Ishikawa (cell line): ENCODE data around the gene FHIT.

Experiments used
- CEBPB ChIP-seq: IDR thresholded peaks from 2 replicates; pipeline ENCODE4 v1.6.1; 2012
- CREB1 ChIP-seq: IDR thresholded peaks from 2 replicates; pipeline ENCODE4 v1.6.1; 2012; ENCODE audit warnings: low read depth
- EGR1 ChIP-seq: IDR thresholded peaks from 2 replicates; pipeline ENCODE4 v1.6.1; 2012
- EP300 ChIP-seq: IDR thresholded peaks from 2 replicates; pipeline ENCODE4 v1.6.1; 2012; ENCODE audit warnings: borderline replicate concordance
- FOXM1 ChIP-seq: IDR thresholded peaks from 2 replicates; pipeline ENCODE4 v1.6.1; 2012; ENCODE audit warnings: low read depth, borderline replicate concordance
- MAX ChIP-seq: IDR thresholded peaks from 2 replicates; pipeline ENCODE4 v1.6.1; 2012
- NFIC ChIP-seq: IDR thresholded peaks from 2 replicates; pipeline ENCODE4 v1.6.1; 2012
- RAD21 ChIP-seq: IDR thresholded peaks from 2 replicates; pipeline ENCODE4 v1.6.1; 2012; ENCODE audit warnings: low read depth
- REST ChIP-seq: IDR thresholded peaks from 2 replicates; pipeline ENCODE4 v1.6.1; 2012; ENCODE audit warnings: low read depth, mild to moderate bottlenecking
- TAF1 ChIP-seq: IDR thresholded peaks from 2 replicates; pipeline ENCODE4 v1.6.1; 2012; ENCODE audit warnings: low read depth, mild to moderate bottlenecking
- TCF12 ChIP-seq: IDR thresholded peaks from 2 replicates; pipeline ENCODE4 v1.6.1; 2012; ENCODE audit warnings: low read depth
- TEAD4 ChIP-seq: IDR thresholded peaks from 2 replicates; pipeline ENCODE4 v1.6.1; 2012
- USF1 ChIP-seq: IDR thresholded peaks from 2 replicates; pipeline ENCODE4 v1.6.1; 2012
- YY1 ChIP-seq: IDR thresholded peaks from 2 replicates; pipeline ENCODE4 v1.6.1; 2012; ENCODE audit warnings: low read depth
- ZBTB7A ChIP-seq: IDR thresholded peaks from 2 replicates; pipeline ENCODE4 v1.6.1; 2012; ENCODE audit warnings: low read depth

FHIT gene

GRCh38 chr3:60448696-60449095 lies 802.6 kb downstream of the FHIT start:
- TF ChIP-seq CREB1, result no peak
- TF ChIP-seq ZBTB7A, result no peak
- no peak for TF ChIP-seq YY1
- TF ChIP-seq REST, result no peak
- TF ChIP-seq EGR1, result no peak
- TF ChIP-seq FOXM1, result no peak
- TF ChIP-seq USF1, result no peak
- TF ChIP-seq EP300, result no peak
- no peak for TF ChIP-seq TAF1
- TF ChIP-seq RAD21, result no peak
- TF ChIP-seq CEBPB, result no peak
- no peak for TF ChIP-seq MAX
- TF ChIP-seq TCF12, result no peak
- no peak for TF ChIP-seq NFIC
- TF ChIP-seq TEAD4, result no peak

GRCh38 chr3:60445446-60445845 lies 805.8 kb downstream of the FHIT start:
- no peak for TF ChIP-seq YY1
- no peak for TF ChIP-seq TAF1
- TF ChIP-seq EGR1, result no peak
- TF ChIP-seq MAX, result no peak
- TF ChIP-seq EP300, result no peak
- TF ChIP-seq TEAD4, result no peak
- no peak for TF ChIP-seq RAD21
- no peak for TF ChIP-seq NFIC
- no peak for TF ChIP-seq FOXM1
- TF ChIP-seq CEBPB, result no peak
- no peak for TF ChIP-seq CREB1
- TF ChIP-seq TCF12, result no peak
- no peak for TF ChIP-seq USF1
- TF ChIP-seq REST, result no peak
- no peak for TF ChIP-seq ZBTB7A

GRCh38 chr3:60444898-60445437 lies 806.3 kb downstream of the FHIT start:
- TF ChIP-seq NFIC (no peak), TEAD4 (no peak), CREB1 (no peak), YY1 (no peak), TCF12 (no peak), USF1 (no peak), TAF1 (no peak), FOXM1 (no peak), RAD21 (no peak), EGR1 (no peak), ZBTB7A (no peak), REST (no peak), CEBPB (no peak), MAX (no peak), EP300 (no peak)

GRCh38 chr3:60440869-60441268 lies 810.4 kb downstream of the FHIT start:
- TF ChIP-seq TEAD4, result no peak
